Lower leg skin (tissue), 3 donors: ENCODE data around the gene ATP5PD.

Source experiments
- POLR2A ChIP-seq, 2 donors: fragments of 450-650 bp; IDR thresholded peaks; one replicate each; pipeline ENCODE4 v1.6.1; 2016 to 2017; ENCODE audit warnings: antibody characterized with exemption in 2 of 2, mild to moderate bottlenecking in 1 of 2, moderate library complexity in 1 of 2
- TF ChIP-seq, protein P1 (sequence below), 3 donors: fragments of 450-650 bp; IDR thresholded peaks; one replicate each; pipeline ENCODE4 v1.5.1; 2016; ENCODE audit warnings: antibody characterized with exemption in 3 of 3, mild to moderate bottlenecking in 3 of 3, moderate library complexity in 2 of 3

- no peak for TF ChIP-seq POLR2A (IDR thresholded peaks at IDR 0.05)
- TF ChIP-seq, protein P1, sequence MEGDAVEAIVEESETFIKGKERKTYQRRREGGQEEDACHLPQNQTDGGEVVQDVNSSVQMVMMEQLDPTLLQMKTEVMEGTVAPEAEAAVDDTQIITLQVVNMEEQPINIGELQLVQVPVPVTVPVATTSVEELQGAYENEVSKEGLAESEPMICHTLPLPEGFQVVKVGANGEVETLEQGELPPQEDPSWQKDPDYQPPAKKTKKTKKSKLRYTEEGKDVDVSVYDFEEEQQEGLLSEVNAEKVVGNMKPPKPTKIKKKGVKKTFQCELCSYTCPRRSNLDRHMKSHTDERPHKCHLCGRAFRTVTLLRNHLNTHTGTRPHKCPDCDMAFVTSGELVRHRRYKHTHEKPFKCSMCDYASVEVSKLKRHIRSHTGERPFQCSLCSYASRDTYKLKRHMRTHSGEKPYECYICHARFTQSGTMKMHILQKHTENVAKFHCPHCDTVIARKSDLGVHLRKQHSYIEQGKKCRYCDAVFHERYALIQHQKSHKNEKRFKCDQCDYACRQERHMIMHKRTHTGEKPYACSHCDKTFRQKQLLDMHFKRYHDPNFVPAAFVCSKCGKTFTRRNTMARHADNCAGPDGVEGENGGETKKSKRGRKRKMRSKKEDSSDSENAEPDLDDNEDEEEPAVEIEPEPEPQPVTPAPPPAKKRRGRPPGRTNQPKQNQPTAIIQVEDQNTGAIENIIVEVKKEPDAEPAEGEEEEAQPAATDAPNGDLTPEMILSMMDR (IDR thresholded peaks at IDR 0.05) = no peak
These were observed 41.5 kb downstream of the ATP5PD start for GRCh38 chr17:75005291-75005690.
